ENCODE data around the gene MATN1.

The MATN1 gene

DNA sequence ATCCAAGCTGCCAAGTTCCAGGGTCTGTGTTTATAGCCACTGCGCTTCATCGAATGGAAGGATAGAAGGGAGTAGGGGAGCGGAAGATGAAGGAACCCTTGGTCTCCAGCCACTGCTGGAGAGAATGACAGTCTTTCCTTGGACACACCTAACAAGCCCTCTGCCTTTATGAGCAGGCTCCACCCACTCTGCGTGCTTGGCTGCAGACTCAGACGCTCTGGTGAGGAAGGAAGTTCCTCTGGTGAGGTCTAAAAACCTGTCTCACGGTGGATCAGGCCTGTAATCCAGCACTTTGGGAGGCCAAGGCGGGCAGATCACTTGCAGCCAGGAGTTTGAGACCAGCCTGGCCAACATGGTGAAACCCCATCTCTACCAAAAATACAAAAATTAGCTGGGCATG lies 55.4 kb downstream of the MATN1 start:
- H3K9me3 ChIP-seq: no peaks in the 10 kb centered on the region
- TF ChIP-seq, protein P1, sequence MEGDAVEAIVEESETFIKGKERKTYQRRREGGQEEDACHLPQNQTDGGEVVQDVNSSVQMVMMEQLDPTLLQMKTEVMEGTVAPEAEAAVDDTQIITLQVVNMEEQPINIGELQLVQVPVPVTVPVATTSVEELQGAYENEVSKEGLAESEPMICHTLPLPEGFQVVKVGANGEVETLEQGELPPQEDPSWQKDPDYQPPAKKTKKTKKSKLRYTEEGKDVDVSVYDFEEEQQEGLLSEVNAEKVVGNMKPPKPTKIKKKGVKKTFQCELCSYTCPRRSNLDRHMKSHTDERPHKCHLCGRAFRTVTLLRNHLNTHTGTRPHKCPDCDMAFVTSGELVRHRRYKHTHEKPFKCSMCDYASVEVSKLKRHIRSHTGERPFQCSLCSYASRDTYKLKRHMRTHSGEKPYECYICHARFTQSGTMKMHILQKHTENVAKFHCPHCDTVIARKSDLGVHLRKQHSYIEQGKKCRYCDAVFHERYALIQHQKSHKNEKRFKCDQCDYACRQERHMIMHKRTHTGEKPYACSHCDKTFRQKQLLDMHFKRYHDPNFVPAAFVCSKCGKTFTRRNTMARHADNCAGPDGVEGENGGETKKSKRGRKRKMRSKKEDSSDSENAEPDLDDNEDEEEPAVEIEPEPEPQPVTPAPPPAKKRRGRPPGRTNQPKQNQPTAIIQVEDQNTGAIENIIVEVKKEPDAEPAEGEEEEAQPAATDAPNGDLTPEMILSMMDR (IDR thresholded peaks at IDR 0.05): no peak
- DNase-seq: no peak
- intact Hi-C loops (cut with DNase I; ENCODE audit: low total_unique reads): no loop called here
- H3K4me1 ChIP-seq: no peaks in the 10 kb centered on the region
- no peak overlapping the region for H3K4me3 ChIP-seq
- peaks cover 0 to 18% of the 10 kb centered on the region in 2 donors for H3K27me3 ChIP-seq
- no peaks in the 10 kb centered on the region for H3K36me3 ChIP-seq
- H3K27ac ChIP-seq: no peak overlapping the region

DNA sequence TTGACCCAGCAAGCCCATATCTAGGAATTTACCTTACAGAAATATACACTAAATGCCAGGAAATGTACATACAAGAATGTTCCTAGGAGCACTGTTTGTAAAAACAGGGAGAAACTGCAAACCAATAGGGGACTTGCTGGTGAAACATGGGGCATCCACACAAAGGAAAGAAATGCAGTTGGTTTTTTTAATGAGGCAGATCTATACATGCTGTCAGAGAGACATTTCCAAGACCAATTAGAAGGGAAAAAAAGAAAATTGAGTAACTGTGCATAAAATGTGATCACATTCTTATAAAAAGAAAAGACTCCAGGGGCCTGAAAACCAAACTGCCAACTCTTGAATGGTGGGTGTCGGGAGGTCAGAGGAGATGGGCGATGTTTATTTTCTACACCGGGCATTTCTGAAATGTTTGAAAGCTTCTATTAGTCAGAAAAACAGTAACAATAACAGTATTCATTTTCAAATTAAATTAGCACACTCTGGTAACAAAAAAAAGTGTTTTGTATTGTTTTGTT lies 56.6 kb downstream of the MATN1 start:
- intact Hi-C loops (cut with DNase I; ENCODE audit: low total_unique reads): no loop called here
- peaks cover 0 to 26% of the 10 kb centered on the region in 2 donors for H3K27me3 ChIP-seq
- TF ChIP-seq, protein P1 (IDR thresholded peaks at IDR 0.05): no peak
- no peak for DNase-seq
- no peaks in the 10 kb centered on the region for H3K36me3 ChIP-seq
- H3K27ac ChIP-seq: no peak overlapping the region
- no peaks in the 10 kb centered on the region for H3K9me3 ChIP-seq
- H3K4me1 ChIP-seq: no peaks in the 10 kb centered on the region
- H3K4me3 ChIP-seq: no peak overlapping the region

DNA sequence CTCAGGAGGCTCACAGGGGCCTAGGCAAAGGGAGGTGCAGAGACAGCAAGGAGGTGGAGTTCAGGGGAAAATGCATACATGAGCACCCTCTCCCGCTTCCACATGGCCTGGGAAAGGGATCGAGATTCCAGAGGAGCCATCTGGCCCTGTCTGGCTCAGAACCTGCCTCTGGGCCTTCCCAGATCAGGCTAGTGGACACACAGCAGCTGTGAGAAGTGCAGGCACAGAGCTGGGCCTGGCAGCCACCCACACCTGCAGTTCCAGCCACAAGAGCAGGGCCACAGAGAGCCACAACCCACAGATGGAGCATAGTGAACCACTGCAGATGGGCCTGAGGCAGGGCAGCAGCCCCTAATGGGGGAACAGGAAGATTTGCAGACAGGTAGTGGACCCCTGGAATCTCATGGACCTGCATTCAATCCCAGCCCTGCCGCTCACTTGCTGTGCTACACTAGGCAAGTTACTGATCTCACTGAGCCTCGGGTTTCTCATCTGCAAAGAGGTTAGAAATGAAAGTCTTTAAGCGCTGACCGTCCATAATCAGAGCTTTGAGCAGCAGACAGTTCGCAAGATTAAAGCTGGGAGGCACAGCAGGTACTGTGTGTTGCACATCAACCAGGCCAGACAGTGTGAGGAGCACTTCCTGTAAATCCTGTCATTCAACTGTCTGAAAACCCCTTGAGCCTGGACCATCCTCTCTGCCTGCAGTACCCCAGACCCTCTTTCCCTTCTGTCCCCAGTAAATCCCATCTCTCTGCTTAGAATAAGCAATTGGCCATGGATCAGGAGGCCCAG lies 58.0 kb downstream of the MATN1 start:
- H3K27ac ChIP-seq: no peak overlapping the region
- no peaks in the 10 kb centered on the region for H3K4me1 ChIP-seq
- no peak for DNase-seq
- H3K4me3 ChIP-seq: no peak overlapping the region
- no peaks in the 10 kb centered on the region for H3K9me3 ChIP-seq
- H3K36me3 ChIP-seq: no peaks in the 10 kb centered on the region
- intact Hi-C loops (cut with DNase I; ENCODE audit: low total_unique reads): no loop called here
- H3K27me3 ChIP-seq: peaks cover 0 to 21% of the 10 kb centered on the region in 2 donors
- TF ChIP-seq, protein P1 (IDR thresholded peaks at IDR 0.05): no peak

DNA sequence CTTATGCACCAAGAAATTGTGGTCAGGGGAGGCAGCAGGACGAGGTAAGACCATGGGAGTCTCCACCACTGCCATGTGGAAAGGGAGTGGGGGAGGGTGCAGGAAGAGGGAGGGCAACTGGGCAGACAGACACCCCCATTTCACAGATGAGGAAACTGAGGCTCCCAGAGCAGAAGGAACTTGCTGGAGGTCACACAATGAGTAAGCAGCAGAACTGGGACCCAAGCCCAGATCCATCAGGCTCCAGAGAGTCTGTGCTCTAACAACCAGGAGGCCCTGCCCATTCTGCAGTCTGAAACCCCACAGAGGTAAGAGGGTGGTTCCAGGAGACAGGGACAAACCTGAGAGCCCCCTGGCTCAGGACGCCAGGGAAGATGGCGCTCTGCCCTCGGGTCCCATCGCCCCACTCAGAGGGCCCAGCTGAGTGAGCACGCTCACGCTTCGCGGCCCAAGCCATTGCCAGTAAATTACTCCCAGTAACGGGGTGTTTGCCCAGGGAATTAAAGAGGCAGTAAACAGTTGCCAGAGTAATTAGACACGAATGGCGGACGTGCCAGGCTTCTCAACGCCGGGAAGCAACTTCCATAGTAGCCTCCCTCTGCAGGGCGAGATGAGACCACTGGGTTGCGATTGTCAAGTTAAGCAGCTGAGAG lies 59.2 kb downstream of the MATN1 start:
- Histone ChIP-seq H3K9me3 (no peaks in the 10 kb centered on the region), H3K4me1 (no peaks in the 10 kb centered on the region), H3K27ac (no peak overlapping the region), H3K4me3 (no peak overlapping the region), H3K36me3 (no peaks in the 10 kb centered on the region), H3K27me3 (peaks cover 0 to 28% of the 10 kb centered on the region in 2 donors)
- DNase-seq: no peak
- intact Hi-C loops (cut with DNase I; ENCODE audit: low total_unique reads): no loop called here
- TF ChIP-seq, protein P1 (IDR thresholded peaks at IDR 0.05): no peak

DNA sequence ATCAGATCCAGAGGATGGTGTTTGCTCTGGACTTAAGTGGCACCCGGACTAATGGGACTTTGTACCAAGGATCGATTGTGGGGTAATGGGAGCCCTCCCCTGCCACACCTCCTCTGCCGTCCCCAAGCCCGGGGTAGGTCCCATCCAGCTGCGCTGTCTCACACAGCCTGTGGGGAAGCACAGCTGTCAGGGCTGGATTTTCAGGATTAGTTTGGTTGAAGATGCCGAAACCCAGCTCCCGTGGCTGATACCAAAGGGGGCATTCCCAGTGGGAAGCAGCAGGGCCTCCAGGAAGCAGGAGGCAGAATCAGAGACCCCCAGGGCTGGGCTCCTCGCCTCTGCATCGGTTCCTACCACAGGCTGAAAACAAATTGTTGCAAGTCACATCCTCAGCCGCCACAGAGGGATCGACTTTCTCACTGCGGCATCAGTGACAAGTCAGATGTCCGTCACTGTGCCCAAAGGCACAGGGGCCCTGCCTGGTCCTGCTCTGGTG lies 59.7 kb downstream of the MATN1 start:
- no peak for DNase-seq

More for the DNA sequence above, 59.7 kb downstream of the MATN1 start:
- Histone ChIP-seq H3K4me3 (no peak overlapping the region), H3K4me1 (no peaks in the 10 kb centered on the region), H3K36me3 (no peaks in the 10 kb centered on the region), H3K27me3 (peaks cover 0 to 30% of the 10 kb centered on the region in 2 donors), H3K27ac (no peak overlapping the region), H3K9me3 (no peaks in the 10 kb centered on the region)
- TF ChIP-seq, protein P1 (IDR thresholded peaks at IDR 0.05): no peak
- intact Hi-C loops (cut with DNase I; ENCODE audit: low total_unique reads): no loop called here
